ENCODE results near the gene KRTAP24-1.

KRTAP24-1 gene

DNA sequence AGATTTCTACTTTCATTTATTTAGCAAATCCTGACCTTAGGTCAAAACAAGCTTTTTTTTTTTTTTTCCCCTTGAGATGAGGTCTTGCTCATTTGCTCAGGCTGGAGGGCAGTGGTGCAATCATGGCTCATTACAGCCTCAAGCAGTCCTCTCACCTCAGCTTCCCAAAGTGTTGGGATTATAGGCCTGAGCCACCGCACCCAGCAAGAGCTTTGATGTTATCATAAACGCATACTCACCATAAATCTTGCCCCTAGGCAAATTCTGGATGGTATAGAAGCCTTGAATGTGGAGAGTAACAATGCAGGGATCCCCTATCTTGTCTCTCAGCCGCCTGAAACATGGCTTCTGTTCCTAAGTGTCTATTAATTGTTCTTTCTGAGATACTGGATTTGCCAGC lies 42.1 kb downstream of the KRTAP24-1 start:
- Histone ChIP-seq H3K36me3 (ENCODE audit: control insufficient read depth, insufficient read depth, low read length) (no peaks in the 10 kb centered on the region), H3K9me3 (ENCODE audit: control insufficient read depth, low read length) (no peaks in the 10 kb centered on the region), H3K27ac (ENCODE audit: insufficient read depth, low read depth, low read length, poor library complexity, severe bottlenecking) (no peak overlapping the region), H3K27me3 (ENCODE audit: control insufficient read depth, insufficient read depth, low read length, poor library complexity, severe bottlenecking) (no peaks in the 10 kb centered on the region), H3K4me1 (ENCODE audit: control insufficient read depth, insufficient read depth, low read length) (no peaks in the 10 kb centered on the region), H3K4me3 (ENCODE audit: insufficient read depth, low read depth, low read length) (no peak overlapping the region)
- WGBS, 2 experiments = 93 to 94% methylated on average over 1 to 3 of the region's 3 CpGs

DNA sequence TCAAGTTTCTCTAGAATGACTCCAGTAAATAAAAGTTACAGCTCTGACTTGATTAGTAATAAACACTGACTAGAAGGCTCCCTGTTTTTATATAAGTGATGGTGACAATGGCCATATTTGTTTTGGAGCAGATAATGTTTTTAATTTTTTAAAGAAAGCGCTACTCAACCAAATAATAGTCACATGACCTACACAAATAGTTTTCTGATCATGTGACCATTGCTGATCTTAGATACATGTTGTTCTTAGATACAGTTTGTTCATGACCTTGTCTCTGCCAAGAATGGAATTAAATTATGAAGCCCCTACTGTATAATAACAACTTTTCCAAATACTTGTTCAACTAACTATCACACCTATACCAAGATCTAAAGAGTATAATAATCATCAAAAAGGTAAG lies 44.6 kb downstream of the KRTAP24-1 start:
- no peaks in the 10 kb centered on the region for H3K9me3 ChIP-seq (ENCODE audit: control insufficient read depth, low read length)
- H3K27ac ChIP-seq (ENCODE audit: insufficient read depth, low read depth, low read length, poor library complexity, severe bottlenecking) = no peak overlapping the region
- no peaks in the 10 kb centered on the region for H3K27me3 ChIP-seq (ENCODE audit: control insufficient read depth, insufficient read depth, low read length, poor library complexity, severe bottlenecking)
- H3K36me3 ChIP-seq (ENCODE audit: control insufficient read depth, insufficient read depth, low read length) = no peaks in the 10 kb centered on the region
- H3K4me1 ChIP-seq (ENCODE audit: control insufficient read depth, insufficient read depth, low read length) = no peaks in the 10 kb centered on the region
- 100% methylated on average over 1 of the region's 1 CpG; no CpG with 5 or more reads in 1 of the 2 experiments for WGBS, 2 experiments
- no peak overlapping the region for H3K4me3 ChIP-seq (ENCODE audit: insufficient read depth, low read depth, low read length)

DNA sequence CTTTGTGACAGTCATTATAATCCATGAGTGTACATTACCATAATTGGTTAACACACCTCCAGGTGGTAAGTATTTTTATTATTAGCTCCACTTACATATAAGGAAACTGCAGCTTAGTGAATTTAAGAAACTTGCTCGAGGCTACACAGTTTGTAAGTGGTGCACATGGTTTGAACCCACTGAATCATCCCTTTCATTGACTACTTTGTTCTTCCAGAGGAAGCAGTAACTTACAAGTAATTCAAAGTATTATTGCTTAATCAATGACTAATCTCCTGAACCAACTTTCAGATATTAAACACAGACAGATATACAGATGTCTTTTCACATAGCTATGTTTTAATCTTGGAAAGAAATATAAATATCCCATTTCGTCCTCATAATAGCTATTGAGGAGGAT lies 48.1 kb downstream of the KRTAP24-1 start:
- no peaks in the 10 kb centered on the region for H3K36me3 ChIP-seq (ENCODE audit: control insufficient read depth, insufficient read depth, low read length)
- no peaks in the 10 kb centered on the region for H3K4me1 ChIP-seq (ENCODE audit: control insufficient read depth, insufficient read depth, low read length)
- H3K9me3 ChIP-seq (ENCODE audit: control insufficient read depth, low read length) = no peaks in the 10 kb centered on the region
- no peak overlapping the region for H3K27ac ChIP-seq (ENCODE audit: insufficient read depth, low read depth, low read length, poor library complexity, severe bottlenecking)
- H3K27me3 ChIP-seq (ENCODE audit: control insufficient read depth, insufficient read depth, low read length, poor library complexity, severe bottlenecking) = no peaks in the 10 kb centered on the region
- WGBS, 2 experiments = 100% methylated on average over 1 of the region's 2 CpGs
- no peak overlapping the region for H3K4me3 ChIP-seq (ENCODE audit: insufficient read depth, low read depth, low read length)

DNA sequence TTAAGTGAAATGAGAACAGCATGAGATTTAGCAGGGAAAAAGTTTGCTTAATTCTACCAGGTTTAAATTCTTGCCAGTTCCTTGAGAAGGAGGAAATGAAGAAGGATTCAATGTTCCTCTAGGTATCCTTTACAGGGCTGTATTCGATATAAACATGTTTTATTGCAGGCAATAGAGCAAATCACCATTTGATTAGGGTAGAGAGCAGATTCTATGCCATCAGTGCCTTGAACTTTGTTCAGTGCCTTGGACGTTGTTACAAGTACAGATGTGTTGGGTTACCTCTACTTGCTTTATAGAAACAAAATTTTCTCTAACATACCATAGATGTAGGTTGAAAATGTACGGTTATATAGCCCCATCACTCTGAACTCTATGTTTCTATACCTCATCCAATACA lies 48.7 kb downstream of the KRTAP24-1 start:
- Histone ChIP-seq H3K9me3 (ENCODE audit: control insufficient read depth, low read length) (no peaks in the 10 kb centered on the region), H3K4me1 (ENCODE audit: control insufficient read depth, insufficient read depth, low read length) (no peaks in the 10 kb centered on the region), H3K27me3 (ENCODE audit: control insufficient read depth, insufficient read depth, low read length, poor library complexity, severe bottlenecking) (no peaks in the 10 kb centered on the region), H3K36me3 (ENCODE audit: control insufficient read depth, insufficient read depth, low read length) (no peaks in the 10 kb centered on the region), H3K27ac (ENCODE audit: insufficient read depth, low read depth, low read length, poor library complexity, severe bottlenecking) (no peak overlapping the region), H3K4me3 (ENCODE audit: insufficient read depth, low read depth, low read length) (no peak overlapping the region)
- WGBS, 2 experiments = 93% methylated on average over 1 to 2 of the region's 3 CpGs

DNA sequence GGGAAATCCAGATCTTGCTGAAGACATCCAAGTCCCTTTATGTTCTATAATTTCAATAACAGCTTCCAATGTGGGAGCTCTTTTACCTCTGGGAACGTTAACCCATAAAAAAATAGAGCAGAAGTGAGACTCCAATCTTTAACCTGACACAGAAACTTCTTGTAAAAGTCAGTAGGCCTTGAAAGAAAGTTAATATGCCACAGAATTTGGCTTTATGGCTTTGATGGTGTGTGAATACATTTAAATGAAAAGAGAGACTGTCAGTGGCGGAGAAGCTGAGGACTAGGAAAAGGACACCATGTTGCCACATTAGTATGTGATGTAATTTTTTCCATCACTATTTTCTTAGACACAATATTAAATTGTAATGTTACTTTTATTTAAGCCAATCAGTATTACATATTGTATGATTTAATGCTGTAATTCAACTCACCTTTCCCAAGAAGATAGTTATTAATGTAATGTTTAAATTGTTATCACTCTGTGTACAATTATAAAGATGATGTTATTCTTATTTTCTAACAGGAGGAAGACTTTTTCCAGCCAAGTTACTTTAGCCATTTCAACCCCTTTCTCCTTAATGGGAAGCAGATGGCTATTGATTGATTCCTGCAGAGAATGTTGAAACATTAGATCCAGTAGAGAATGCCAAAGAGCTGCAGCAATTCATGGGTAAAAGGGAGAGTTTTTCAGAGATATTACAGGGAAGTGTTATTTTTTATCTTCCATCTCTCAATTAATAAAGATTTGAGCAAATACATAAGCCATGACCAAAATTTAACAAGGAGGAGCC lies 49.3 kb downstream of the KRTAP24-1 start:
- Histone ChIP-seq H3K4me1 (ENCODE audit: control insufficient read depth, insufficient read depth, low read length) (no peaks in the 10 kb centered on the region), H3K36me3 (ENCODE audit: control insufficient read depth, insufficient read depth, low read length) (no peaks in the 10 kb centered on the region), H3K4me3 (ENCODE audit: insufficient read depth, low read depth, low read length) (no peak overlapping the region), H3K27me3 (ENCODE audit: control insufficient read depth, insufficient read depth, low read length, poor library complexity, severe bottlenecking) (no peaks in the 10 kb centered on the region), H3K9me3 (ENCODE audit: control insufficient read depth, low read length) (no peaks in the 10 kb centered on the region), H3K27ac (ENCODE audit: insufficient read depth, low read depth, low read length, poor library complexity, severe bottlenecking) (no peak overlapping the region)
- 89 to 100% methylated on average over 2 of the region's 2 CpGs for WGBS, 2 experiments

DNA sequence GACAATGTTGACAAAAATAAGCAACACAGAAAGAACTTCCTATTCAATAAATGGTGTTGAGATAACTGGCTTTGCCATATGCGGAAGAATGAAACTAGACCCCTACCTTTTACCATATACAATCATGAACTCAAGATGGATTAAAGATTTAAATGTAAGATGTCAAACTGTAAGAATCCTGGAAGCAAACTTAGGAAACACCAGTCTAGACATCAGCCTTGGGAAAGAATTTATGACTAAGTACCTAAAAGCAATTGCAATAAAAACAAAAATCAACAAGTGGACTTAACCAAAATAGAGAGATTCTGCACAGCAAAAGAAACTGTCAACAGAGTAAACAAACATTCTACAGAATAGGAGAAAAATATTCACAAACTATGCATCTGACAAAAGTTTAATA lies 50.7 kb downstream of the KRTAP24-1 start:
- no peak overlapping the region for H3K4me3 ChIP-seq (ENCODE audit: insufficient read depth, low read depth, low read length)
- H3K4me1 ChIP-seq (ENCODE audit: control insufficient read depth, insufficient read depth, low read length) = no peaks in the 10 kb centered on the region
- H3K36me3 ChIP-seq (ENCODE audit: control insufficient read depth, insufficient read depth, low read length) = no peaks in the 10 kb centered on the region
- no peaks in the 10 kb centered on the region for H3K27me3 ChIP-seq (ENCODE audit: control insufficient read depth, insufficient read depth, low read length, poor library complexity, severe bottlenecking)
- 83% methylated on average over 1 of the region's 1 CpG; no CpG with 5 or more reads in 1 of the 2 experiments for WGBS, 2 experiments
- H3K27ac ChIP-seq (ENCODE audit: insufficient read depth, low read depth, low read length, poor library complexity, severe bottlenecking) = no peak overlapping the region
- H3K9me3 ChIP-seq (ENCODE audit: control insufficient read depth, low read length) = no peaks in the 10 kb centered on the region

Measured in ectodermal cell (in vitro differentiated cells).